GM12864 (cell line): ENCODE data around the gene RPN2.

Experiments
- DNase-seq: peaks from one replicate; pipeline ENCODE4 v3.0.0-alpha.2; 2011; ENCODE audit warnings: low read depth
- H3K4me3 ChIP-seq: 2 replicates; pipeline ENCODE4 v1.5.1; 2011; ENCODE audit warnings: mild to moderate bottlenecking, low read depth, low read length, control low read depth
- CTCF ChIP-seq: IDR thresholded peaks from 2 replicates; pipeline ENCODE4 v1.5.1; 2011; ENCODE audit warnings: low read depth, mild to moderate bottlenecking, moderate library complexity, low read length, control low read depth, inconsistent platforms; ENCODE audit errors: missing control alignments

RPN2 gene

GRCh38 chr20:37172836-37173235 lies 6.3 kb upstream of the RPN2 start:
- H3K4me3 ChIP-seq = no peak overlapping the region
- no peak for TF ChIP-seq CTCF
- DNase-seq = no peak

- DNase-seq = no peak
- no peak for TF ChIP-seq CTCF
Measured at GRCh38 chr20:37179683-37180524, 774 bp downstream of the RPN2 start.

GRCh38 chr20:37185686-37186085 lies 6.6 kb downstream of the RPN2 start:
- no peak for TF ChIP-seq CTCF
- no peak for DNase-seq
- H3K4me3 ChIP-seq = no peak overlapping the region

More at GRCh38 chr20:37179683-37180524, 774 bp downstream of the RPN2 start:
- H3K4me3 ChIP-seq = peak overlapping the region; percentile 79

GRCh38 chr20:37188787-37189186 lies 9.7 kb downstream of the RPN2 start:
- no peak for DNase-seq
- no peak overlapping the region for H3K4me3 ChIP-seq
- TF ChIP-seq CTCF = no peak

- no peak for TF ChIP-seq CTCF
- no peak overlapping the region for H3K4me3 ChIP-seq
- no peak for DNase-seq
Measured at GRCh38 chr20:37189416-37190016, 10.4 kb downstream of the RPN2 start.

- no peak overlapping the region for H3K4me3 ChIP-seq
- no peak for TF ChIP-seq CTCF
- no peak for DNase-seq
Measured at GRCh38 chr20:37190354-37191112, 11.4 kb downstream of the RPN2 start.
